Measurements from ENCODE around the gene NPM3. TPM values are rescaled to one million over a fixed set of nuclear protein-coding genes. Genes with fewer than 3 reads are reported as not detected.

The NPM3 gene
- total RNA-seq, 1 donor from 2014 or later = 39.3 TPM

DNA sequence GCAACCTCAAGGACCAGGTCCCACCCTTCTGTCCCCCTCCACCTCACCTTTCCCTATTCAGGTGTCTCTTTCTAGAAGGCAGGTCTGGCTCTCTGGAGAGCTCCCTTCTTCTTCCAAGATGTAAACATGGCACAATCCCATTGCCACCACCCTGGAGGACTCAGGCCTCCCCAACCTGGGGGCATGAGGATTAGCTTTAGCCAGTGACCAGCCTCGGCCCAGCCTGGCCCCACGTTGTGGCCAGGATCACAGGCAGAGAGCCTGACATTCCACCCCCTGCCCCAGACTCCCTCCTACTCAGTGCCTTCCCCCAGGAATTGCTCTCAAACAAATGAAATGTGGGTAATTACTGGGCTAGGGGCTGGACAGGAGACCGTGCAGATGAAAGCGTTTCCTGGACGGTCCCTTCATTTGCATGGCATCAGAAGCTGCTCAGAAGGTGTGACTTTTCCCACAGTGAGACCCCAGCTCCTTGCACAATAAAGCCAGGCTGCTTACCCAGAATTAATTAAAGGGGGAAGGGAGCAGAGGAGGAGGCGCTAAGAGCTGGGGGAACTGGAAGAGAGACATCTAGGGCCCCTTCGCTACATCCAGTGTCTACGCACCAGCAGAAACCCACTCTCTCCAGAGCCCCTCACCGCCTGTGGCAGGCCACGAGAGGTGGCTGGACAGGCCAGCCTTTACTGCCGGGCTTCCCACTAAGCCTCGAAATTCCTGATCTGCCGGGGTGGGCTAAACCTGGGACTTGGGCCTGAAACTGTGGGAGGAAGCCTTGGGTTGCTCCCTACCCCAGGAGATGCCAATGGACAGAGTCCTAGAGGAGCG is 15.1 kb downstream of the NPM3 start:
- Mint-ChIP-seq H3K27ac (no peak overlapping the region), H3K36me3 (ENCODE audit: insufficient read depth) (no peaks in the 10 kb centered on the region), H3K4me3 (ENCODE audit: low read depth) (no peak overlapping the region), H3K4me1 (ENCODE audit: low read depth) (peaks cover 6% of the 10 kb centered on the region), H3K9me3 (ENCODE audit: low read depth) (no peaks in the 10 kb centered on the region), H3K27me3 (peaks cover 78% of the 10 kb centered on the region)
- DNase-seq (ENCODE audit: low spot score, unreplicated experiment) = no peak
- TF ChIP-seq, protein P1, sequence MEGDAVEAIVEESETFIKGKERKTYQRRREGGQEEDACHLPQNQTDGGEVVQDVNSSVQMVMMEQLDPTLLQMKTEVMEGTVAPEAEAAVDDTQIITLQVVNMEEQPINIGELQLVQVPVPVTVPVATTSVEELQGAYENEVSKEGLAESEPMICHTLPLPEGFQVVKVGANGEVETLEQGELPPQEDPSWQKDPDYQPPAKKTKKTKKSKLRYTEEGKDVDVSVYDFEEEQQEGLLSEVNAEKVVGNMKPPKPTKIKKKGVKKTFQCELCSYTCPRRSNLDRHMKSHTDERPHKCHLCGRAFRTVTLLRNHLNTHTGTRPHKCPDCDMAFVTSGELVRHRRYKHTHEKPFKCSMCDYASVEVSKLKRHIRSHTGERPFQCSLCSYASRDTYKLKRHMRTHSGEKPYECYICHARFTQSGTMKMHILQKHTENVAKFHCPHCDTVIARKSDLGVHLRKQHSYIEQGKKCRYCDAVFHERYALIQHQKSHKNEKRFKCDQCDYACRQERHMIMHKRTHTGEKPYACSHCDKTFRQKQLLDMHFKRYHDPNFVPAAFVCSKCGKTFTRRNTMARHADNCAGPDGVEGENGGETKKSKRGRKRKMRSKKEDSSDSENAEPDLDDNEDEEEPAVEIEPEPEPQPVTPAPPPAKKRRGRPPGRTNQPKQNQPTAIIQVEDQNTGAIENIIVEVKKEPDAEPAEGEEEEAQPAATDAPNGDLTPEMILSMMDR (IDR thresholded peaks at IDR 0.05; ENCODE audit: unreplicated experiment) = no peak

DNA sequence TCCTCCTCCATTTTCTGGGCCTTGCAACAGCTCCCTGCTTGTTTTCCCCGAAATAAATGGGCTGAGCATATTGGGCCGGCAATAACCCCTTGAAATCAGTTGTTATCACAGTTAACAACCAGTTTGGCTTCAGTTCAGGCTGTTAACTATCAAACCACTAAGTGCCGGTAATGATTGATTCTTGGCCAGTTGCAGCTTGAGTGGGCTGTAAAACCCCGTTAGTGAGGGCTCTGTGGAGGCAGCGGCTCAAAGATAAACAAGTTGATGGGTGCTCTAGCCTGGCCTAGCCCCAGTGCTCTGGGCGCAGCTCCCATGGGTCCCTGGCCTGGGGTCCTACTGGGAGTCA is 15.7 kb downstream of the NPM3 start:
- TF ChIP-seq, protein P1 (IDR thresholded peaks at IDR 0.05; ENCODE audit: unreplicated experiment) = no peak
- Mint-ChIP-seq H3K4me1 (ENCODE audit: low read depth) (peaks cover 6% of the 10 kb centered on the region), H3K36me3 (ENCODE audit: insufficient read depth) (no peaks in the 10 kb centered on the region), H3K27ac (no peak overlapping the region), H3K4me3 (ENCODE audit: low read depth) (no peak overlapping the region), H3K9me3 (ENCODE audit: low read depth) (no peaks in the 10 kb centered on the region), H3K27me3 (peaks cover 73% of the 10 kb centered on the region)
- DNase-seq (ENCODE audit: low spot score, unreplicated experiment) = no peak

DNA sequence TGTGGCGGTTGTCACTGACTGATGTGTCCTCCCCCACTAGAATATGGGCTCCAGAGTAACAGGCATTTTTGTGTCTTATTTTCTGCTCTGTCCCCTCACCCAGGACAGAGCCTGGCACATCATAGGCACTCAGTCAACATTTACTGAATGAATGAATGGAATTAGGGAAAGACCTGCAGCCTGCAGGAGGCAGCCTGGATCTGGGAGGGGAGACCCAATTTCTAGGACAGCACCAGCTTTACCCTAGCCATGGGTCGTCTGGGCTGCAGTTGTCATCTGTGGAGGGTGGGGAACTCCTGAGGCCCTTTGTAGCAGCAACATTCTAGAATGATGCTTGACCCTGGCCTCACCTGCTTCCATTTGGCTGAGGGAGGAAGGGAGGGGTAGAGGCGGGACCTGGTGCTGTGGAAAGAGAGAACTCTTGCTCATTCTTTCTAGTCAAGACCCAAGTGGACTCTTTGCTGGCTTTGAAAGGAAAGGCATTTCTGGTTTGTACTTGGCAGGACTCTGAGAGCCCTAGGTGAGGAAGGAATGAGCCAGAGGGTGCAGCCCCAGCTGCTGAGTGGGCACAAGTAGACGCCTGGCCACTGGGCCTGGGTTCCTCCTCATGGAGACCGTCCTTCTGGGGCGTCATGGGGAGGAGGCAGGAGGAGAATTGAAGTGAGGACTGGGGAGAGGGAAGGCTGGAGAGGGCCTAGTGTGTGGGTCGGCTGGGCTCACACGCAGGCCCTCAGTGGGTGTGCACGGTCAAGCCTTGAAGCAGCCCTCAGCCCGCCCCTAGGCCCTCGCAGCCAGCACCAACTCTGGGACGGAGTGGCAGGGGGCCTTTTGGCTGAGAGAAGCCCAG is 16.3 kb downstream of the NPM3 start:
- Mint-ChIP-seq H3K27ac (no peak overlapping the region), H3K4me3 (ENCODE audit: low read depth) (no peak overlapping the region), H3K4me1 (ENCODE audit: low read depth) (peaks cover 6% of the 10 kb centered on the region), H3K27me3 (peaks cover 73% of the 10 kb centered on the region), H3K9me3 (ENCODE audit: low read depth) (no peaks in the 10 kb centered on the region), H3K36me3 (ENCODE audit: insufficient read depth) (no peaks in the 10 kb centered on the region)
- TF ChIP-seq, protein P1 (IDR thresholded peaks at IDR 0.05; ENCODE audit: unreplicated experiment) = no peak
- DNase-seq (ENCODE audit: low spot score, unreplicated experiment) = no peak

DNA sequence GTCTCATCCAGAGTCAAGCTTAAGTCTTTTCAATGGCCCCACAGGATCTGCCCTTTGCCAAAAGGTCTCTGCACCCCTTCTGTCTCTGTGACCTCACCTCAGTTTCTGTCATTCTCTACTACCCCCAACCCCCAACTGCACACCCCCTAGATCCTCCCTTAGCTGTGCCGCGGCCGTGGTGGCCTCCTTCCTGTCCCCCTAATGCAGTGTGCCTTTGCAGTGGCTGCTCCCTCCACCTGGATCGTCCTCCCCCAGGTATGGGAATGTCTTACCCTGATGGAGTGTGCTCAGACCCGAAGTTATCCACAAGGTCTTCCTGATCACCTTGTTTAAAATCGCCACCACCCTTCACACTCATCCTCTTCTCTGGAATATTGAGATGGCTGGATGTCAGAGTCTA is 16.9 kb downstream of the NPM3 start:
- H3K36me3 Mint-ChIP-seq (ENCODE audit: insufficient read depth) = no peaks in the 10 kb centered on the region
- H3K4me1 Mint-ChIP-seq (ENCODE audit: low read depth) = peaks cover 6% of the 10 kb centered on the region
- no peak overlapping the region for H3K4me3 Mint-ChIP-seq (ENCODE audit: low read depth)
- DNase-seq (ENCODE audit: low spot score, unreplicated experiment) = no peak
- TF ChIP-seq, protein P1 (IDR thresholded peaks at IDR 0.05; ENCODE audit: unreplicated experiment) = no peak
- no peak overlapping the region for H3K27ac Mint-ChIP-seq
- H3K27me3 Mint-ChIP-seq = peaks cover 71% of the 10 kb centered on the region
- H3K9me3 Mint-ChIP-seq (ENCODE audit: low read depth) = no peaks in the 10 kb centered on the region

DNA sequence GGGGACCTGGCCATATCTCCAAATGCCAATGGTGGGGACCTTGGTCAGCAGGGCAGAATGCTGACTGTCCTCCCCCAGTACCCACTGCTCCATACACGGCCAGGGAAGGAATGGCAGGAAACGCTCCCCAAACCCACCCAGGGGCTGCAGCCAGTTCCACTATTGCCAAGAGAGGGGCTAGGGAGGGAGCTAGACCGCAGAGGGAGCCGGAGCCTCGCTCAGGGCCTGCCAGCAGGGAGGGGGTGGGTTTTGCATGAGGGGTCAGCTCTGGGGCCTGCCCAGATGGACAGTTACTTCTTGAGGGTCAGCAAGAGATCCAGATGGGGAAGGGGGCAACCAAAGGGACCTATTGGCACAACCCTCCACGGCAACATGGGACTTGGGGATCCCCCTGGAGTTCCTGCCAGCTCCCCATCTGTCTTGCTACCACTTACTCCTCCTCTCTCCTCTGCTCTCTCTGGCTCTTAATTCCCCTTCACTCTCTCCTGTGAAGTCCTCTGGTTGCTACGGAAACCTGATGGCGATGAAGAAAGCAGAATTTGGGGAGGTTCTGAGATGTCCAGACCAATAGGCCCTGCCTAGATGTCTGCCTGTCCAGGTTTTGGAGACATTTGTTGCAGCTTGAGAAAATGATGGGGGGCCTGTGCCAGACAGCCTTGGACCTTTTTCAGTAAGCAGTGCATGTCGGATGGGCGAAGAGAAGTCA is 20.0 kb downstream of the NPM3 start:
- TF ChIP-seq, protein P1 (IDR thresholded peaks at IDR 0.05; ENCODE audit: unreplicated experiment) = no peak
- H3K36me3 Mint-ChIP-seq (ENCODE audit: insufficient read depth) = no peaks in the 10 kb centered on the region
- peaks cover 74% of the 10 kb centered on the region for H3K27me3 Mint-ChIP-seq
- no peak for DNase-seq (ENCODE audit: low spot score, unreplicated experiment)
- H3K4me1 Mint-ChIP-seq (ENCODE audit: low read depth) = peaks cover 6% of the 10 kb centered on the region
- no peak overlapping the region for H3K4me3 Mint-ChIP-seq (ENCODE audit: low read depth)
- no peak overlapping the region for H3K27ac Mint-ChIP-seq
- H3K9me3 Mint-ChIP-seq (ENCODE audit: low read depth) = no peaks in the 10 kb centered on the region
